Measurements from ENCODE around the gene SPECC1L.

DNA sequence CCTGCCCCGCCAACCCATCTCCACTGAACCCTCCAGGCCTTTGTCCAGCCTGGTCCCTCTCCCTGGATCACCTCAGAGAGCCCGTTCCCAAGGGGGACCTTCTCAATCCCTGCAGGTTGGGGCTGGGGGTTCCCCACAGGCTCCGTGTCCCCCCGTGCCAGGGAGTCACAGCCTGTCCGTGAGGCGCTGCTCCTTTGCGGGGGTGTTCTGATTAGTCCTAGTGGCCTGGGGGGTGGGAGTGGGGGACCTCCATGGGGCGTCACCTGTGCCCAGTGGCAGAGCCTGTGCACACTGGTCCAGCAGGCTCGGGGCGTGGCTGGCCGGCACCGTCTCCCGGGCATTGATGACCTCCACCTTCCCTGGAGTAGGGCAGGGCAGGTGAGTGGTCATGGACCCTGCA, 37.4 kb upstream of the SPECC1L start:
- TF ChIP-seq, protein P1, sequence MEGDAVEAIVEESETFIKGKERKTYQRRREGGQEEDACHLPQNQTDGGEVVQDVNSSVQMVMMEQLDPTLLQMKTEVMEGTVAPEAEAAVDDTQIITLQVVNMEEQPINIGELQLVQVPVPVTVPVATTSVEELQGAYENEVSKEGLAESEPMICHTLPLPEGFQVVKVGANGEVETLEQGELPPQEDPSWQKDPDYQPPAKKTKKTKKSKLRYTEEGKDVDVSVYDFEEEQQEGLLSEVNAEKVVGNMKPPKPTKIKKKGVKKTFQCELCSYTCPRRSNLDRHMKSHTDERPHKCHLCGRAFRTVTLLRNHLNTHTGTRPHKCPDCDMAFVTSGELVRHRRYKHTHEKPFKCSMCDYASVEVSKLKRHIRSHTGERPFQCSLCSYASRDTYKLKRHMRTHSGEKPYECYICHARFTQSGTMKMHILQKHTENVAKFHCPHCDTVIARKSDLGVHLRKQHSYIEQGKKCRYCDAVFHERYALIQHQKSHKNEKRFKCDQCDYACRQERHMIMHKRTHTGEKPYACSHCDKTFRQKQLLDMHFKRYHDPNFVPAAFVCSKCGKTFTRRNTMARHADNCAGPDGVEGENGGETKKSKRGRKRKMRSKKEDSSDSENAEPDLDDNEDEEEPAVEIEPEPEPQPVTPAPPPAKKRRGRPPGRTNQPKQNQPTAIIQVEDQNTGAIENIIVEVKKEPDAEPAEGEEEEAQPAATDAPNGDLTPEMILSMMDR (IDR thresholded peaks at IDR 0.05 in 2 of 3, conservative IDR thresholded peaks at IDR 0.05 in 1 of 3; ENCODE audit: control insufficient read depth in 2 of 3, extremely low read depth in 1 of 3, insufficient read depth in 1 of 3, low read depth in 3 of 3, low read length in 3 of 3) = no peak
- TF ChIP-seq, protein P2, sequence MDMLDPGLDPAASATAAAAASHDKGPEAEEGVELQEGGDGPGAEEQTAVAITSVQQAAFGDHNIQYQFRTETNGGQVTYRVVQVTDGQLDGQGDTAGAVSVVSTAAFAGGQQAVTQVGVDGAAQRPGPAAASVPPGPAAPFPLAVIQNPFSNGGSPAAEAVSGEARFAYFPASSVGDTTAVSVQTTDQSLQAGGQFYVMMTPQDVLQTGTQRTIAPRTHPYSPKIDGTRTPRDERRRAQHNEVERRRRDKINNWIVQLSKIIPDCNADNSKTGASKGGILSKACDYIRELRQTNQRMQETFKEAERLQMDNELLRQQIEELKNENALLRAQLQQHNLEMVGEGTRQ (IDR thresholded peaks at IDR 0.05; ENCODE audit: borderline replicate concordance, low read depth, low read length) = no peak
- TF ChIP-seq SUPT20H (IDR thresholded peaks at IDR 0.05; ENCODE audit: borderline replicate concordance, control insufficient read depth, low read depth, low read length) = no peak
- TF ChIP-seq ESRRA (IDR thresholded peaks at IDR 0.05; ENCODE audit: low read length) = no peak
- TF ChIP-seq POLR2A (IDR thresholded peaks at IDR 0.05; ENCODE audit: low read depth, low read length) = no peak
- TF ChIP-seq STAT1 (conservative IDR thresholded peaks at IDR 0.05) = no peak
- no peak for TF ChIP-seq SRF (IDR thresholded peaks at IDR 0.05; ENCODE audit: low read depth in 2 of 2, low read length in 2 of 2)
- no peak for TF ChIP-seq EZH2 (IDR thresholded peaks at IDR 0.05; ENCODE audit: borderline replicate concordance, control insufficient read depth, low read depth, low read length)
